DND-41 (cell line): ENCODE measurements around the gene LAMA2.

Experiments
- CTCF ChIP-seq: IDR thresholded peaks from 2 replicates; pipeline ENCODE4 v1.5.1; 2012; ENCODE audit warnings: borderline replicate concordance, low read length, moderate library complexity, mild to moderate bottlenecking; ENCODE audit not compliant: poor library complexity, severe bottlenecking; ENCODE audit errors: extremely low read depth
- EZH2 ChIP-seq: IDR thresholded peaks from 3 replicates; pipeline ENCODE4 v1.6.1; 2012; ENCODE audit warnings: borderline replicate concordance, low read depth, mild to moderate bottlenecking, moderate library complexity, low read length, inconsistent platforms; ENCODE audit not compliant: severe bottlenecking

- TF ChIP-seq EZH2, result no peak
- no peak for TF ChIP-seq CTCF
These were observed 593.9 kb downstream of the LAMA2 start for GRCh38 chr6:129476810-129477209.
